Effector memory CD4-positive, alpha-beta T cell (primary cell): ENCODE measurements around the gene PDZRN3.

Experiments
- DNase-seq, 3 donors: peaks; one replicate each; pipeline ENCODE4 v3.0.0-alpha.2; 2020
- H3K27ac ChIP-seq: 2 replicates; pipeline ENCODE4 v1.7.0; 2013; ENCODE audit warnings: mild to moderate bottlenecking, low read length, moderate library complexity; ENCODE audit not compliant: insufficient read depth, poor library complexity, severe bottlenecking
- H3K27me3 ChIP-seq: replicated peaks from 2 replicates; pipeline ENCODE4 v1.7.0; 2013; ENCODE audit warnings: mild to moderate bottlenecking, low read length; ENCODE audit not compliant: insufficient read depth, control insufficient read depth, poor library complexity, severe bottlenecking
- H3K36me3 ChIP-seq: 2 replicates; pipeline ENCODE4 v1.7.0; 2013; ENCODE audit warnings: mild to moderate bottlenecking, low read length, moderate library complexity; ENCODE audit not compliant: control insufficient read depth, insufficient read depth
- H3K4me1 ChIP-seq: 2 replicates; pipeline ENCODE4 v1.7.0; 2013; ENCODE audit warnings: low read length, mild to moderate bottlenecking; ENCODE audit not compliant: control insufficient read depth, insufficient read depth, poor library complexity, severe bottlenecking
- H3K4me3 ChIP-seq: 2 replicates; pipeline ENCODE4 v1.7.0; 2013; ENCODE audit warnings: low read length, low read depth, mild to moderate bottlenecking; ENCODE audit not compliant: insufficient read depth, poor library complexity, severe bottlenecking
- H3K9me3 ChIP-seq: 2 replicates; pipeline ENCODE4 v1.7.0; 2013; ENCODE audit warnings: mild to moderate bottlenecking, low read length, moderate library complexity; ENCODE audit not compliant: control insufficient read depth

Gene PDZRN3

GRCh38 chr3:73394240-73394639 is 230.5 kb downstream of the PDZRN3 start:
- no peak for DNase-seq
- Histone ChIP-seq H3K27ac (no peak overlapping the region), H3K36me3 (no peaks in the 10 kb centered on the region), H3K9me3 (no peaks in the 10 kb centered on the region), H3K27me3 (no peaks in the 10 kb centered on the region), H3K4me1 (no peaks in the 10 kb centered on the region), H3K4me3 (no peak overlapping the region)

GRCh38 chr3:73393005-73393404 is 231.7 kb downstream of the PDZRN3 start:
- Histone ChIP-seq H3K9me3 (no peaks in the 10 kb centered on the region), H3K4me1 (no peaks in the 10 kb centered on the region), H3K4me3 (no peak overlapping the region), H3K36me3 (no peaks in the 10 kb centered on the region), H3K27me3 (no peaks in the 10 kb centered on the region), H3K27ac (no peak overlapping the region)
- DNase-seq: no peak

GRCh38 chr3:73391984-73392383 is 232.8 kb downstream of the PDZRN3 start:
- Histone ChIP-seq H3K4me1 (no peaks in the 10 kb centered on the region), H3K27me3 (no peaks in the 10 kb centered on the region), H3K4me3 (no peak overlapping the region), H3K27ac (no peak overlapping the region), H3K36me3 (no peaks in the 10 kb centered on the region), H3K9me3 (no peaks in the 10 kb centered on the region)
- no peak for DNase-seq

GRCh38 chr3:73389928-73390327 is 234.8 kb downstream of the PDZRN3 start:
- Histone ChIP-seq H3K4me1 (no peaks in the 10 kb centered on the region), H3K36me3 (no peaks in the 10 kb centered on the region), H3K9me3 (no peaks in the 10 kb centered on the region), H3K27ac (no peak overlapping the region), H3K4me3 (no peak overlapping the region), H3K27me3 (no peaks in the 10 kb centered on the region)
- no peak for DNase-seq

- Histone ChIP-seq H3K27ac (no peak overlapping the region), H3K27me3 (no peaks in the 10 kb centered on the region), H3K36me3 (no peaks in the 10 kb centered on the region), H3K9me3 (no peaks in the 10 kb centered on the region), H3K4me1 (no peaks in the 10 kb centered on the region), H3K4me3 (no peak overlapping the region)
- DNase-seq: no peak
Observed at GRCh38 chr3:73389117-73389813, 235.5 kb downstream of the PDZRN3 start.

GRCh38 chr3:73385568-73385967 is 239.2 kb downstream of the PDZRN3 start:
- H3K36me3 ChIP-seq: no peaks in the 10 kb centered on the region
- H3K27me3 ChIP-seq: no peaks in the 10 kb centered on the region
- H3K4me1 ChIP-seq: no peaks in the 10 kb centered on the region
- no peaks in the 10 kb centered on the region for H3K9me3 ChIP-seq
- DNase-seq: no peak
- H3K27ac ChIP-seq: no peak overlapping the region
- no peak overlapping the region for H3K4me3 ChIP-seq

GRCh38 chr3:73384091-73384906 is 240.4 kb downstream of the PDZRN3 start:
- no peaks in the 10 kb centered on the region for H3K36me3 ChIP-seq
- no peak for DNase-seq

GRCh38 chr3:73383470-73384049 is 241.2 kb downstream of the PDZRN3 start:
- Histone ChIP-seq H3K9me3 (no peaks in the 10 kb centered on the region), H3K27ac (no peak overlapping the region), H3K27me3 (no peaks in the 10 kb centered on the region), H3K4me3 (no peak overlapping the region), H3K4me1 (no peaks in the 10 kb centered on the region), H3K36me3 (no peaks in the 10 kb centered on the region)
- no peak for DNase-seq

More at GRCh38 chr3:73384091-73384906, 240.4 kb downstream of the PDZRN3 start:
- Histone ChIP-seq H3K9me3 (no peaks in the 10 kb centered on the region), H3K27me3 (no peaks in the 10 kb centered on the region), H3K27ac (no peak overlapping the region), H3K4me1 (no peaks in the 10 kb centered on the region), H3K4me3 (no peak overlapping the region)

- no peaks in the 10 kb centered on the region for H3K9me3 ChIP-seq
- H3K36me3 ChIP-seq: no peaks in the 10 kb centered on the region
- no peak for DNase-seq
- no peak overlapping the region for H3K27ac ChIP-seq
- no peaks in the 10 kb centered on the region for H3K4me1 ChIP-seq
- H3K4me3 ChIP-seq: no peak overlapping the region
- no peaks in the 10 kb centered on the region for H3K27me3 ChIP-seq
Observed at GRCh38 chr3:73381551-73381950, 243.2 kb downstream of the PDZRN3 start.
